Testis (tissue), 2 donors: Measurements from ENCODE around the gene FRMD1.

ENCODE experiments used
- POLR2A ChIP-seq: fragments of 450-650 bp; IDR thresholded peaks from one replicate; pipeline ENCODE4 v1.6.1; 2017; ENCODE audit warnings: antibody characterized with exemption, mild to moderate bottlenecking, moderate library complexity
- TF ChIP-seq, protein P1 (sequence below), 3 experiments: fragments of 450-650 bp in 2 of 3; fragments of 200-600 bp in 1 of 3; sonication (generic) in 1 of 3; IDR thresholded peaks; one replicate each; pipeline ENCODE4 v1.5.1; 2016 to 2019; ENCODE audit warnings: antibody characterized with exemption in 3 of 3, mild to moderate bottlenecking in 2 of 3, moderate library complexity in 1 of 3

DNA sequence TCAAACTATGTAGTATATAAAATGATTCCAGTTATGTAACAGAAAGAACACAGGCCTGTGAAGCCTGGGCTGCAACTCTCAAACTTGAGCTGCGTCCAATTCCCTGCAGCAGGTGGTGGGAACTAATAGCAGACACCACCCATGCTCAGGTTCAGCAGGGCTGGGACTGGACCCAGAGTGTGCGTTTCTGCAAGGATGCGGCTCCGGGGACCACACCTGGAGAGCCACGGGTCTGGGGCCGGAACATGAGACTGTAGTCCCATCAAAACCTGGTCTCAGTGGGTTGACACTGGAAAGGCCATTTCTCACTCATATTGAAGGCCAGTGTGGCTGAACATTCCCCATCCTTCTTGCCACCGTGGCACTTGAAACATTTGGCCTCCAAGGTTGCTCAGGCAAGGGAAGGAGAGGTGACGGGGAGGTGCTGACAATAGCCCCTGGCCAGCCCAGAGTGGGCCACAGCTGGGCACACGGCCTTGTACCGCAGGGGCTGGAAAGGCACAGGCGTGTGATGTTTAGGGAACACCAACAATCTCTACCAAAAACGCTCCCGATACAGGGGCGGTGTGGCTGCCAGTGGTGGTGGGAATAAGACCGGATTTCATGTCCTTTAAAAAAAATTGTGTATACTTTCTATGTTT is 38.0 kb downstream of the FRMD1 start:
- TF ChIP-seq, protein P1, sequence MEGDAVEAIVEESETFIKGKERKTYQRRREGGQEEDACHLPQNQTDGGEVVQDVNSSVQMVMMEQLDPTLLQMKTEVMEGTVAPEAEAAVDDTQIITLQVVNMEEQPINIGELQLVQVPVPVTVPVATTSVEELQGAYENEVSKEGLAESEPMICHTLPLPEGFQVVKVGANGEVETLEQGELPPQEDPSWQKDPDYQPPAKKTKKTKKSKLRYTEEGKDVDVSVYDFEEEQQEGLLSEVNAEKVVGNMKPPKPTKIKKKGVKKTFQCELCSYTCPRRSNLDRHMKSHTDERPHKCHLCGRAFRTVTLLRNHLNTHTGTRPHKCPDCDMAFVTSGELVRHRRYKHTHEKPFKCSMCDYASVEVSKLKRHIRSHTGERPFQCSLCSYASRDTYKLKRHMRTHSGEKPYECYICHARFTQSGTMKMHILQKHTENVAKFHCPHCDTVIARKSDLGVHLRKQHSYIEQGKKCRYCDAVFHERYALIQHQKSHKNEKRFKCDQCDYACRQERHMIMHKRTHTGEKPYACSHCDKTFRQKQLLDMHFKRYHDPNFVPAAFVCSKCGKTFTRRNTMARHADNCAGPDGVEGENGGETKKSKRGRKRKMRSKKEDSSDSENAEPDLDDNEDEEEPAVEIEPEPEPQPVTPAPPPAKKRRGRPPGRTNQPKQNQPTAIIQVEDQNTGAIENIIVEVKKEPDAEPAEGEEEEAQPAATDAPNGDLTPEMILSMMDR (IDR thresholded peaks at IDR 0.05): no peak
- TF ChIP-seq POLR2A: no peak
